AG09309 (cell line): ENCODE results near the gene PP2D1.
A peak's percentile ranks its signal among the peaks of the same experiment; 100 is the strongest.
"Not testable (repeated sequence)": the region's sequence is repeated elsewhere in the genome, so short reads cannot be mapped to it uniquely, and the experiment has no call there.

Experiments used
- DNase-seq: peaks from one replicate; pipeline ENCODE4 v3.0.0-alpha.2; 2010; ENCODE audit warnings: low read depth
- H3K4me3 ChIP-seq: 2 replicates; pipeline ENCODE4 v1.5.1; 2011; ENCODE audit warnings: mild to moderate bottlenecking, low read depth, low read length, moderate library complexity; ENCODE audit not compliant: control insufficient read depth
- TF ChIP-seq, protein P1 (sequence below): IDR thresholded peaks from 2 replicates; pipeline ENCODE4 v1.5.1; 2011; ENCODE audit warnings: mild to moderate bottlenecking, low read depth, low read length, inconsistent platforms; ENCODE audit not compliant: insufficient read depth, control insufficient read depth; ENCODE audit errors: missing control alignments

The PP2D1 gene

DNA sequence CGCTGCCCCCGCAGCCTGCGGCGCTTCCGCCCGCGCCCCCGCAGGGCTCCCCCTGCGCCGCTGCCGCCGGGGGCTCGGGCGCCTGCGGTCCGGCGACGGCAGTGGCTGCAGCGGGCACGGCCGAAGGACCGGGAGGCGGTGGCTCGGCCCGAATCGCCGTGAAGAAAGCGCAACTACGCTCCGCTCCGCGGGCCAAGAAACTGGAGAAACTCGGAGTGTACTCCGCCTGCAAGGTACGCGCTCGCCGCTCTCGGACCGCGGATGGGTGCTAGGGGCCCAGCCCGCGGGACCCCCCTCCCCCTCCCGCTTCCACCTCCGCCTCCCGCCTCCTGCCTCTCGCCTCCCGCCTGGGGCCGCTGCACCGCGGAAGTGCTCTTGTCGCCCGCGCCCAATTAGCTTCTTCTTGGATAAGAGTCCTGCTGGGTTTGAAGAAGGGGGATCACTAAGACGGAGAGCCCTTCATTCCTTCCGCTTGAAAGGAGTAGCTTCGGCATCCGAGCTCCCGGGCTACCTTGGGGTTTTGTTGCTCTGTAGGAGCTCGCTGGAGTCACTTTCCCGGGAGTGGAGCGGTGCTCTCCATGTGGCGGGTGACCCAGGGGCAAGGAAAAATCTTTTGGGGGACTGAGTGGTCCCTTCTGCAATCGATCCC is 28.6 kb upstream of the PP2D1 start:
- DNase-seq: no peak
- TF ChIP-seq, protein P1, sequence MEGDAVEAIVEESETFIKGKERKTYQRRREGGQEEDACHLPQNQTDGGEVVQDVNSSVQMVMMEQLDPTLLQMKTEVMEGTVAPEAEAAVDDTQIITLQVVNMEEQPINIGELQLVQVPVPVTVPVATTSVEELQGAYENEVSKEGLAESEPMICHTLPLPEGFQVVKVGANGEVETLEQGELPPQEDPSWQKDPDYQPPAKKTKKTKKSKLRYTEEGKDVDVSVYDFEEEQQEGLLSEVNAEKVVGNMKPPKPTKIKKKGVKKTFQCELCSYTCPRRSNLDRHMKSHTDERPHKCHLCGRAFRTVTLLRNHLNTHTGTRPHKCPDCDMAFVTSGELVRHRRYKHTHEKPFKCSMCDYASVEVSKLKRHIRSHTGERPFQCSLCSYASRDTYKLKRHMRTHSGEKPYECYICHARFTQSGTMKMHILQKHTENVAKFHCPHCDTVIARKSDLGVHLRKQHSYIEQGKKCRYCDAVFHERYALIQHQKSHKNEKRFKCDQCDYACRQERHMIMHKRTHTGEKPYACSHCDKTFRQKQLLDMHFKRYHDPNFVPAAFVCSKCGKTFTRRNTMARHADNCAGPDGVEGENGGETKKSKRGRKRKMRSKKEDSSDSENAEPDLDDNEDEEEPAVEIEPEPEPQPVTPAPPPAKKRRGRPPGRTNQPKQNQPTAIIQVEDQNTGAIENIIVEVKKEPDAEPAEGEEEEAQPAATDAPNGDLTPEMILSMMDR: no peak
- H3K4me3 ChIP-seq: peak overlapping the region; percentile 79

DNA sequence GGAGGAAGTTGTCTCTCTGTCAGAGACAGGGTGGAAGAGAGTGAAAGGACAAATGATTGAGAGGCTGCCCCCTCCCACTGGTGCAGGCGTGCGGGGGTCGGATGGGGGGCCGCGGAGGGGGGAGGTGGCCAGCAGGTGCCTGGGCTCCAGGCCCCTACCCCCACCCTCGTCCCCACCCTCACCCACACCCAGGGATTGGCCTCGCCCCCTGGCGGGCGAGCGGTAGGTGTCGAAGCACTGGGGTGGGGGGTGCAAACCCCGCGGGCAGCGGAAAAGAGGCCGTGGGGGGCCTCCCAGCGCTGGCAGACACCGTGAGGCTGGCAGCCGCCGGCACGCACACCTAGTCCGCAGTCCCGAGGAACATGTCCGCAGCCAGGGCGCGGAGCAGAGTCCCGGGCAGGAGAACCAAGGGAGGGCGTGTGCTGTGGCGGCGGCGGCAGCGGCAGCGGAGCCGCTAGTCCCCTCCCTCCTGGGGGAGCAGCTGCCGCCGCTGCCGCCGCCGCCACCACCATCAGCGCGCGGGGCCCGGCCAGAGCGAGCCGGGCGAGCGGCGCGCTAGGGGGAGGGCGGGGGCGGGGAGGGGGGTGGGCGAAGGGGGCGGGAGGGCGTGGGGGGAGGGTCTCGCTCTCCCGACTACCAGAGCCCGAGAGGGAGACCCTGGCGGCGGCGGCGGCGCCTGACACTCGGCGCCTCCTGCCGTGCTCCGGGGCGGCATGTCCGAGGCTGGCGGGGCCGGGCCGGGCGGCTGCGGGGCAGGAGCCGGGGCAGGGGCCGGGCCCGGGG is 27.9 kb upstream of the PP2D1 start, which contains the start of gene KAT2B:
TSS of gene KAT2B (plus strand) at position 682 of the 783 bp plus-strand sequence. CDS start at position 714, 32 bp downstream.
- no peak for DNase-seq

DNA sequence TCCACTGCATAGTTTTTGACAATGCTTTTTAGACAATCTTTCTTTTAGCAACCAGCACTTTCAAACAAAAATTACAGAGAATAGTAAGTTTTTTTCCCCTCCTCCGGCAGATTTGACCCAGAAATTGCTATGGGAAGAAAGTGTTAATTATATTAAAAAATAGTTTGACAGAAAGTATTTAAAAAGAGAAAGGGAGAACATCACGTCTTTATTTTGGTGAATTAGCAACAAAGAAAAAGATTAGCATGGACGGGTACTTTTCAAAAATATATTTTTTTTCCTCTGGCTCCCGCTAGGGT is 27.4 kb upstream of the PP2D1 start:
- no peak for DNase-seq
- TF ChIP-seq, protein P1: no peak
- H3K4me3 ChIP-seq: peak overlapping the region; percentile 79

More for the DNA sequence above, 27.9 kb upstream of the PP2D1 start, which contains the start of gene KAT2B:
- TF ChIP-seq, protein P1: peak; percentile 71
- H3K4me3 ChIP-seq: peak within 1 kb of the TSS; percentile 79

DNA sequence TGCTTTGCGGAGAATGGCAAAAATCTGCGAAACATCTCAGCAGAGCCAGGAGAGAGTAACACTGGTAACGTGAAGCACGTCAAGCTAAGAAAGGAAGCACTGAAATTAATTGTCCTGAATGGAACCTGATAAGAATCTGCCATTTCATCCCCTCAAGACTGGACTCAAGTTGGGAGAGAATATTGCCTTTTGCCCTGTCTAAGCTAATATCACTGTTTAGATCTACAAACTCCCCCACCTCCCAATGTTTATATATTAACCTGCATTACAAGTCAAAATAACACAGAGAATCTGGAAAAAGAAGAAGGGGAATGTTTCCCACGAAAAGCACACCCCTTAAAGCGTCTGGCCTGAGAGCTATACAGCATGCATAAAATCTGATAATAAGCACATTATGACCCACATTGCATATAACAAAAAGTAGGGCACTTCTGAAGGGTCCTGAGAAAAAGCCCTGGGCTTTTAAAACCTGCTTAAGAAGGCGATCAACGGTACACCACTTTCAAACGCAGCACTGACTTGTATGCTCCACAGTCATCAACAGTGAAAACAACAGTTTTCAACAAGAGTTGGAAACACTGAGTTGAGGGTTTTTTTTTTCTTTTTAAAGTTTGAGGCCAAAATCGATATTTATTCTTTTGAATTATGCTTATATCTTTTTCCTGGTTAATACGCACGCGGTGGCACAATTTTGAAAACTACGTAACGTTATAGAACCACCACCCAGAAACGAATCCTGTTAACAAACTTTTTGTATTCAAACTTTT is 26.8 kb upstream of the PP2D1 start:
- peak overlapping the region; percentile 79 for H3K4me3 ChIP-seq
- no peak for DNase-seq
- TF ChIP-seq, protein P1: no peak

DNA sequence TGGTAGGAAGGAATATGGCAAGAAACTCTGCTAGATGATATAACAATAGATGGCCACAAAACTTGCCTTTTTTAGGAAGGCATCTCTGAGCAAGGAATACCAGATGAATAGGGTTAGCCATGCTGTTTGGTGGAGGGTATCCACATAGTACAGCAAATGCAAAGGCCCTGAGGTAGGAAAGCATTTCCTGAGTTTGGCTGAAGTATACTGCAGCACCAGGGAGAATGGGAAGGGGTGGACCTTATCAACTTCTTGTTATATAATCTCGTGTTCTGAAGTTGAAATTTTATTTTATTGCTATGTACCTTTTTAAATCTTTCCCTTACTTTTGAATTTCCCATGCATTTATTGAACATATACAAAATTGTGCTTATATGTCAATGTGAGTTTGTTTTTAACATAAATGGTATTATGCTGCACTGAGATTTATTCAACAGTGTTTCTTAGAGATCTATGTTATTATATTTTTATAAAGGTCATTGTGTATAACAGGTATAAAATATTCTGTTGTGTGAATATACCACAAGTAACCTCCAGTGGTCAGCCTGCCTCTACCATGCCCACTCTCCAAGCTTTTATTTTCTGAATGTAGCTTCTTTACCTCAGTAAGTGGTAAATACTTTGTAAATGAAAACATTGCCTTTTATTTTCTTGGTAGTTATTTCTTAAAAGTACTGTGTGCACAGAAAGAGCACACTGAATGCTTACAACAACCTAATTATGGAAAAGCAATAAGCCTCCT is 25.4 kb upstream of the PP2D1 start:
- H3K4me3 ChIP-seq: no peak overlapping the region
- no peak for DNase-seq
- TF ChIP-seq, protein P1: no peak

DNA sequence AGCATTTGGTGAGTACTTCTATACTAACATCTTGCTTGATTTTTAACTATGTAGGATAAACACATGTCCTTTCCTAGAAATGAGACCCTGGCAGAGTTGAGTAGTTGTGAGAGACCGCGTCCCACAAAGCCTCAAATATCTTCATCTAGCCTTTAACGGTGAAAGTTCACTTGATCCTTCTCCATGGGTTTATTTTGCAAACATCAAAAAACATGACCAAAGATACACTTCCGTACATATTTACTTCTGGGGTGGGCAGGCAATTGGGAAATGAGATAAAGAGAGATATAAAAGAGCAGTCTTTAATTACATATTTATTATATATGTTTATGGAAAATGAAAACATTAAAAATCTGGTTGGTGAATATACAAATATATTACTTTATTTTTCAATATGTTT is 23.0 kb upstream of the PP2D1 start:
- no peak for DNase-seq
- TF ChIP-seq, protein P1: no peak

DNA sequence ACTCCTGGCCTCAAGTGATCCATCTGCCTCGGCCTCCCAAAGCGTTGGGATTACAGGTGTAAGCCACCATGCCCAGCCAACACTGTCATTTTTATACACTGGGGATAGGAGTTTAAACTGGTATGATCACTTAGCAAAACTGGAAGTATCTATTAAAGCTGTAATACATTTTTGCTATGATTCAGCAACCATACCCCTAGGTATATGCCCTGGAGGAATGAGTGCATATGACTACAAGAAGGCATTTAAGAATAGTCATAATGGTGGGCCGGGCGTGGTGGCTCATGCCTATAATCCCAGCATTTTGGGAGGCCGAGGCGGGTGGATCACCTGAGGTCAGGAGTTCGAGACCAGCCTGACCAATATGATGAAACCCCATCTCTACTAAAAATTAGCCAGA is 19.9 kb upstream of the PP2D1 start:
- H3K4me3 ChIP-seq, DNase-seq: not testable (repeated sequence)

More for the DNA sequence above, 23.0 kb upstream of the PP2D1 start:
- no peak overlapping the region for H3K4me3 ChIP-seq
